Activated T-cell treated with anti-CD3 and anti-CD28 coated beads, Interleukin-2, amount 50 U/mL, for 4 hours (primary cell): ENCODE results near the gene AK1. TPM values are rescaled to one million over a fixed set of nuclear protein-coding genes. Genes with fewer than 3 reads are reported as not detected.

Source experiments
- ATAC-seq, 2 donors: fragments of 200-7000 bp; cut with Tn5 transposase; one replicate each; pipeline ENCODE4 v1.10.0; 2021
- DNase-seq: peaks from one replicate; pipeline ENCODE4 v3.0.0-alpha.2; 2020
- H3K27me3 Mint-ChIP-seq: one replicate; pipeline ENCODE4 v1.8.0; 2021; ENCODE audit warnings: low read depth, mixed read lengths
- H3K36me3 Mint-ChIP-seq: one replicate; pipeline ENCODE4 v1.8.0; 2022; ENCODE audit warnings: mixed read lengths; ENCODE audit not compliant: insufficient read depth
- H3K4me1 Mint-ChIP-seq: one replicate; pipeline ENCODE4 v1.8.0; 2021; ENCODE audit warnings: low read depth, mixed read lengths
- H3K4me3 Mint-ChIP-seq: one replicate; pipeline ENCODE4 v1.8.0; 2021; ENCODE audit warnings: mild to moderate bottlenecking, moderate library complexity, mixed read lengths
- H3K9me3 Mint-ChIP-seq: one replicate; pipeline ENCODE4 v1.8.0; 2021; ENCODE audit warnings: mixed read lengths
- total RNA-seq, 3 donors: library from RNA; stranded (reverse); gene quantifications; one replicate each; pipeline ENCODE4 v1.2.1, GENCODE V29; 2021

The AK1 gene
- total RNA-seq, 3 donors from 2014 or later, result 3.6 to 6.4 (median 5.0) TPM

- peaks cover 50% of the 10 kb centered on the region for H3K4me1 Mint-ChIP-seq
- no peak for DNase-seq
- no peaks in the 10 kb centered on the region for H3K9me3 Mint-ChIP-seq
- H3K36me3 Mint-ChIP-seq, result peaks cover 6% of the 10 kb centered on the region
- ATAC-seq, result peak in 1 of 2 donors; percentile 2
- peak overlapping the region; percentile 83 for H3K4me3 Mint-ChIP-seq
- H3K27me3 Mint-ChIP-seq, result no peaks in the 10 kb centered on the region
These were observed 38.6 kb upstream of the AK1 start for GRCh38 chr9:127915801-127916719.

GRCh38 chr9:127915325-127915752 lies 37.9 kb upstream of the AK1 start:
- peaks cover 11% of the 10 kb centered on the region for H3K36me3 Mint-ChIP-seq
- no peak for DNase-seq
- no peak for ATAC-seq
- H3K27me3 Mint-ChIP-seq, result no peaks in the 10 kb centered on the region
- peaks cover 55% of the 10 kb centered on the region for H3K4me1 Mint-ChIP-seq
- H3K9me3 Mint-ChIP-seq, result no peaks in the 10 kb centered on the region
- peak overlapping the region; percentile 83 for H3K4me3 Mint-ChIP-seq

- H3K4me3 Mint-ChIP-seq, result no peak overlapping the region
- no peaks in the 10 kb centered on the region for H3K27me3 Mint-ChIP-seq
- ATAC-seq (no peak), DNase-seq (no peak)
- peaks cover 14% of the 10 kb centered on the region for H3K36me3 Mint-ChIP-seq
- no peaks in the 10 kb centered on the region for H3K9me3 Mint-ChIP-seq
- H3K4me1 Mint-ChIP-seq, result peaks cover 44% of the 10 kb centered on the region
These were observed 36.2 kb upstream of the AK1 start for GRCh38 chr9:127913682-127914081.

DNA sequence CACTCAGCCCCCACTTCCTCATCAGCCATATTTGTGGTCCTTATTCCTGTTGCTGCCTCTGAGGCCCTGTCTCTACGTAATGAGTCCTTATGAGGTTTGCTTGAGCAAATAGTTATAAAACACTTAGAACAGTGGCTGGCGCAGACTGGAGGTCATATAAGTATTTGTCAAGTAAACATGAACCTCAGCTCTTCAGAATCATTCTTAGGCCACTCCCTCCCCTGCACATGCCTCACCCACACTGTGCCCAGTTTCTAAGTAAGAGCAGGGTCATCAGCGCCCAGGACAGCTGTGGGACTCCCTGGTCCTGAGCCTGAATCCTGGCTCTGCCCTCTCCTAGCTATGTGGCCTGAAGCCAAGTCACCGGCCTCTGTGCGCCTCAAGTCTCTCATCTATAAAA lies 35.4 kb upstream of the AK1 start:
- Mint-ChIP-seq H3K4me3 (no peak overlapping the region), H3K27me3 (no peaks in the 10 kb centered on the region), H3K4me1 (peaks cover 36% of the 10 kb centered on the region), H3K36me3 (peaks cover 14% of the 10 kb centered on the region), H3K9me3 (no peaks in the 10 kb centered on the region)
- ATAC-seq (no peak), DNase-seq (no peak)

DNA sequence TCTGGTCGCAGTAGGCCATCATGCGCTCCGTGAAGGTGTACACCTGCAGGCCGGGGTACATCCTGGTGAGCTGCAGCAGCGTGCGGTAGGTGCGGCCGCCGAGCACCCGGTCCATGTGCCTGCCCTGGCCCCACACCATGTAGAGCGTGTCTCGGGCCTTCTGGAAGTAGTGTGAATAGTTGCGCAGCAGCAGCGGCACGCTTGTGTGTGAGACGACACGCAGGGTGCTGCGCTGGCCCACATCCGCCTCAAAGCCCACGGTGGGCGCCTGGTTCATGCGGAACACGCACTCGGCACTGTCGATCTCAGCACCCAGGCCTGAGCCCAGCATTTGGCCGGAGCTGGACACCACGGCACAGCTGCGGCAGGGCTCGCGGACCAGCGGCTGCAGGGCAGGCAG lies 34.8 kb upstream of the AK1 start:
- no peak for ATAC-seq
- H3K36me3 Mint-ChIP-seq, result peaks cover 14% of the 10 kb centered on the region
- H3K4me3 Mint-ChIP-seq, result no peak overlapping the region
- no peaks in the 10 kb centered on the region for H3K9me3 Mint-ChIP-seq
- H3K4me1 Mint-ChIP-seq, result peaks cover 33% of the 10 kb centered on the region
- no peaks in the 10 kb centered on the region for H3K27me3 Mint-ChIP-seq
- DNase-seq, result no peak

GRCh38 chr9:127910613-127911205 lies 33.2 kb upstream of the AK1 start:
- Mint-ChIP-seq H3K27me3 (no peaks in the 10 kb centered on the region), H3K4me3 (no peak overlapping the region), H3K9me3 (no peaks in the 10 kb centered on the region), H3K36me3 (peaks cover 14% of the 10 kb centered on the region), H3K4me1 (peaks cover 40% of the 10 kb centered on the region)
- DNase-seq (no peak), ATAC-seq (no peak)

- peaks cover 14% of the 10 kb centered on the region for H3K36me3 Mint-ChIP-seq
- ATAC-seq, result no peak
- no peaks in the 10 kb centered on the region for H3K9me3 Mint-ChIP-seq
- H3K27me3 Mint-ChIP-seq, result no peaks in the 10 kb centered on the region
- peaks cover 41% of the 10 kb centered on the region for H3K4me1 Mint-ChIP-seq
- no peak overlapping the region for H3K4me3 Mint-ChIP-seq
- no peak for DNase-seq
These were observed 32.4 kb upstream of the AK1 start for GRCh38 chr9:127909839-127910273.

GRCh38 chr9:127908660-127908926 lies 31.1 kb upstream of the AK1 start:
- DNase-seq (no peak), ATAC-seq (no peak)
- Mint-ChIP-seq H3K9me3 (no peaks in the 10 kb centered on the region), H3K4me1 (peaks cover 51% of the 10 kb centered on the region), H3K4me3 (no peak overlapping the region), H3K36me3 (peaks cover 14% of the 10 kb centered on the region), H3K27me3 (no peaks in the 10 kb centered on the region)

DNA sequence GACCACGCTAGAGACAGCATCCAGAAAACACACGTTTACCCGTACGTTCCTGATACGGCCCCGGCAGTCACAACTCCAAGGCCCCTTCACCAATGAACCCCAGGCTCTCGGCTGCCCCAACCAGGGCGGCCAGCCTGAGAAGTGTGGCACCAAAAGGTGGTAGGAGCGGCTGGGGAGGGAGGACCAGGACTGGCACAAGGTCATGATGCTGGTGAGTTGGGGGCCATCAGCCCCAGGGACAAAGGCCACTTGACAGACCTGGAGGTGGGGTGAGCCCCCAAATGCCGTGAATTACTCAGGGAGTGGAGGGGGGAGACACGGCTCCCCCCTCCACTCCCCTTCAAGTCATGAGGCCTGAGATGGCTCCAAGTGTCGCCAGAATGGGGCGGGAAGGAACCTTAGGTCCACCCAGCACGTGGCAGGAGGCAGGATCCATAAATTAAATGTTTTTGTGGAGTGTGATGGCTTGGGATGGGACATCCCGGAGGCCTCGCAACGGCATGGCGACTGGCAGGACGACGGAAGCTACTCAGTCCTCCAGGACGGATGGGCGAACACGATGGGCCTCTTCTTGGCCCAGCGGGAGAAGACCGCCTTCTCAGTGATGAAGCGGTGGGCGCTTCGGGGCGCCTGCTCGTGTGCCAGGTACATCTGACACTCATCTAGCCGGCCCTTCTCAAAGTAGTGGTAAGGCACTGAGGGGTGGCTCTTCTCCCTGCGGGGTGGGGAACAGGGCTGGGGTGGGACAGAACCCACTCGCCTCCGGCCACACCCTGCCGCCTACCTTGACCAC lies 30.6 kb upstream of the AK1 start:
- peaks cover 14% of the 10 kb centered on the region for H3K36me3 Mint-ChIP-seq
- DNase-seq, result no peak
- H3K4me1 Mint-ChIP-seq, result peaks cover 56% of the 10 kb centered on the region
- no peak overlapping the region for H3K4me3 Mint-ChIP-seq
- no peaks in the 10 kb centered on the region for H3K9me3 Mint-ChIP-seq
- H3K27me3 Mint-ChIP-seq, result no peaks in the 10 kb centered on the region
- ATAC-seq, result no peak

- Mint-ChIP-seq H3K4me3 (peak overlapping the region; percentile 86), H3K4me1 (peaks cover 58% of the 10 kb centered on the region), H3K9me3 (no peaks in the 10 kb centered on the region), H3K36me3 (peaks cover 6% of the 10 kb centered on the region), H3K27me3 (no peaks in the 10 kb centered on the region)
- ATAC-seq (peak; percentile 71 to 73), DNase-seq (peak; percentile 63)
These were observed 28.3 kb upstream of the AK1 start for GRCh38 chr9:127905788-127906191.

DNA sequence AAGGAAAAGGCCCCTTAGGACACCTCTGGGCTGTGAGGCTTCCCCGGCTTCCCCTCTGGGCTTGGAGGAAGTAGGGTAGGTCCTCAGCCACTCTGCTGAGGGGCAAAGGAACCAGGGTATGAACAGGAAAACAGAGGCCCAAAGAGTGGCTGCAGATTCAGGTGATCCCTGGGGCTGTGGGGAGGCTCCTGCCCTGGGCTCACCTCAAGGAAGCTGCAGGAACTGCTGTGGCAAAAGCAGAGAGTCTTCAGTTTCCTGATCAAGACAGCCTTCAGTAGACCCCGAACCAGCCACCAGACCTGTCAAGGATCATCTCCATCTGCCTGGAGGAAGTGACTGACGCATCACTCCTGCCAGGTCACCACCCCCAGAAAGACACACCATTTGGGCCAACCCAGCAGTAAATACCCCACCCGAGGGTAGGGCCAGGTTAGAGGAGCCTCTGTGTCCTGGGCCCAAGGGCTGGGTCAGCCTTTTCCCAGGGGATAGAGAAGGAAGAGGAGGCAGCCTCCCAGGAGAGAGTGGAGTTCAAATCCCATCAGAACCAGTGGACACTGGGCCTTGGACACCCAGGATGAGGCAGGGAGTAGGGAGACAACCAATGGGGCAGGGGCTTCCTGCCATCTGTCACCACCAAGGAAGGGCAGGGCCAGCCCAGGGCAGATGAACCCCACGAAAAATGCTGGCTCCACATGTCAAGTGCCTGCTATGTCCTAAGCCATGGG lies 27.7 kb upstream of the AK1 start:
- DNase-seq, result peak; percentile 51
- ATAC-seq, result peak; percentile 70 to 73
- peaks cover 4% of the 10 kb centered on the region for H3K36me3 Mint-ChIP-seq
- peak overlapping the region; percentile 86 for H3K4me3 Mint-ChIP-seq
- peaks cover 55% of the 10 kb centered on the region for H3K4me1 Mint-ChIP-seq
- H3K9me3 Mint-ChIP-seq, result no peaks in the 10 kb centered on the region
- no peaks in the 10 kb centered on the region for H3K27me3 Mint-ChIP-seq

DNA sequence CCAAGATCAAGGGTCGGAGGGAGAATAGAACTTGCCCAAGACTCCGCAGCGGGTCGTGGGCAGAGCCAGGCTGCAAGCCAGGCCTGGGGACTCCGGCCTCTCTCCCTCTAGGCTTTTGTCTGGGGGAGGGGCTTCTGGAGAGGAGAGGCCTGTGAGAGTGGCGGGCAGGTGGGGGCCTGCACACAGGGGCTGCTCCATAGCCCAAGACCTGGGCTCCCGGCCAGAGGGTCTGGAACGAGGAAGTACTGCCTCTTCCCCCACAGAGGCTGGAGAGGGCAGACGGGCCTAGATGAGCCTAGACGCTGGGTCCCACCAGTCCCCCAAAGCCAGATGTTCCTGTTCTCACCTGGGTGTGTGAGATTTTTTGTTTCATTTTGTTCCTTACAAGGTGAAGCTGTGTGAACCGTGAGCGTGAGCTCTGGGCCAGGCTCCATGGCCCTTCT lies 27.1 kb upstream of the AK1 start:
- Mint-ChIP-seq H3K36me3 (peaks cover 2% of the 10 kb centered on the region), H3K4me1 (peaks cover 60% of the 10 kb centered on the region)
- DNase-seq, result no peak

DNA sequence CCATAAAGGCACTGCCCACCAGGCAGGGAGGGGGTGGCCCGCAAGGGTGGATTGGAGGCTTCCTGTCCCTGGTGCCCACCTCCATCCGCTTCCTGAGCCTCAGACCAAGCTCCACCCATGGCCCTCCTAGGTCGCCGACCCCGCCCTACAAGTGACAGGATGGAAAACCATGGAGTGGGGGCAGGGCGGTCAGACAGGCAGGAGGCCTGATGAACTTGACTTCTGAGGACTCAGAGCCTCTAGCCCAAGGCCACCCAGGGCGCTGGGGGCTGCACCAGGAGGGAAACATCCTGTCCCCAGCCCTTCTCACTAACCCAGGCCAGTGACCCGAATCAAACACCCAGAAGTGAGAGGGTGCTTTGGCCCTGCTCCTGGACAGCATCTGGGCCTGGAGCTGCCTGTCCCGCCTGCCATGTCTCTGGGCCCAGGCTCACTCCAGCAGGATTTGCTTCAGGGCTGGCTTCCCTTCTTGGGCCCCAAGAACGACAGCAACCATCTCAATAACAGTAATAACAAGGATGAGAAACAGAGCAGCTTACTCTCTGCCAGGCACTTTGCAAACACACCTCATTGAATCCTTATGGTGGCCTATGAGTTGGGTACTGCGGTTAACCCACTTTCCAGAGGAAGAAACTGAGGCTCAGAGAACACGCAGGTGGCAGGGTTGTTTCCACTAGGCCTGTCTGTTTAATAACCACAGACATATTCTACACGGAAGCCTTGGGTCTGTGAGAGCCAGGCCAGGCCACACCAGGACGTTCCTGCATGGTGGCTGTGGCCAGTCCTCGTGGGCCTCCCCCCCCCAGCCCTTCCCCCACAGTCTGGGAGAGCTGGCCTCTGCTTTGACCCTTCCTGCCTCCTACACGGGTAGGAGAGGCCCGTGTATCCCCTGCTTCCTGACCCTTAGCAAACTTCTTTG lies 26.3 kb upstream of the AK1 start:
- Mint-ChIP-seq H3K36me3 (no peaks in the 10 kb centered on the region), H3K4me1 (peaks cover 60% of the 10 kb centered on the region), H3K27me3 (no peaks in the 10 kb centered on the region), H3K9me3 (no peaks in the 10 kb centered on the region), H3K4me3 (peak overlapping the region; percentile 86)
- DNase-seq (peak; percentile 49), ATAC-seq (peak; percentile 8 to 10)

More for the DNA sequence above, 27.1 kb upstream of the AK1 start:
- ATAC-seq, result peak; percentile 3 to 5
- peak overlapping the region; percentile 86 for H3K4me3 Mint-ChIP-seq
- no peaks in the 10 kb centered on the region for H3K9me3 Mint-ChIP-seq
- no peaks in the 10 kb centered on the region for H3K27me3 Mint-ChIP-seq
